HG02852 (cell line): ENCODE data around the gene AOC3.
"Not testable (repeated sequence)": the region's sequence is repeated elsewhere in the genome, so short reads cannot be mapped to it uniquely, and the experiment has no call there.

Source experiments
- ATAC-seq: cut with Tn5 transposase; IDR thresholded peaks from one replicate; pipeline ENCODE4 v1.9.1; 2021; ENCODE audit warnings: mild to moderate bottlenecking, moderate library complexity; ENCODE audit not compliant: unreplicated experiment

AOC3 gene

DNA sequence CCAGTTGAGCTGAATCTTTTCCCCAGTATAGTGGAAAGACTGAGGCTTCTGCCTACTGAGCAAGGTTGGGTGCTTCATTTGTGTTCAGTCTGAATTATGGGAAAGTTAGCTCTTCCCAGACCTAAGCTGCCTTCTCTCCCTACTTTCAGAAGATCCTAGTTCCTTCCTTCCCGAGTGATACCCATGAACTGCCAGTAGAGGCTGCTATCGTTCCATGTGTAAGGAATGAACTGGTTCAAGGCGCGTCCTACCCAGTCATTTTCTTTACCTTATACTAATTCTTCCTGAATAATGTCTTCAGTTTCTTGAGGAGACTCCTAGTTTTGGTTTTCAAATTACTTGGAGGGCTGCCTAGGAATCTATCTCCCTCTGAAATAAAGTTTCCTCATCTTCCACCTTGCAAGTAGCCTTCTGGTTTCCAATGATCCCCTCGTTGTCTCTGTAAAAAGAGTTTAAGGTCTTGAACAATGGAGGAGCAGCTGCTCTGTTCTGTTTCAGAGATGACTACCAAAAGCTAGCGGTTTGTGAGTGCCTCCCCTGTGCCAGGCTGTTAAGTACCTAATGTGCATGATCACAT, 7.6 kb upstream of the AOC3 start:
- no peak for ATAC-seq

DNA sequence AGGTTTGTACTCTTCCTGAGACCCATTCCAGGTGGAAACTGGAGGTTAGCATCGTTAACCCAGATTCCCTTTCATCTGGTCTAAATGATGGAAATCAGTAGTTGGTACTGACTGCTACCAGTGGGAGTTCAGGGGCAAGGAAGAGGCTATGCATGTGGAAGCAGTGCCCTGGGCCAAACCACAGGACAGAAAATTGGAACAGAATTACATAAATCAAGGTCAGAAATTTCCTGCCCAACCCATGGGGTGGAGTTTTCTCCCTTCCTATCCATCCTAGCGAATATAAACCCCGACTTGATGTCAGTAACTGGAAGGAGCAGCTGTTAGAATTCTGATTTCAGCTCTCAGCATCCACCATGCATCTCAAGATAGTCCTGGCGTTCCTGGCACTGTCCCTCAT, 6.7 kb upstream of the AOC3 start, which contains the start of gene AOC2:
TSS of gene AOC2 (plus strand) at position 310 of the 400 bp plus-strand sequence. CDS start at position 357, 47 bp downstream.
- no peak for ATAC-seq

DNA sequence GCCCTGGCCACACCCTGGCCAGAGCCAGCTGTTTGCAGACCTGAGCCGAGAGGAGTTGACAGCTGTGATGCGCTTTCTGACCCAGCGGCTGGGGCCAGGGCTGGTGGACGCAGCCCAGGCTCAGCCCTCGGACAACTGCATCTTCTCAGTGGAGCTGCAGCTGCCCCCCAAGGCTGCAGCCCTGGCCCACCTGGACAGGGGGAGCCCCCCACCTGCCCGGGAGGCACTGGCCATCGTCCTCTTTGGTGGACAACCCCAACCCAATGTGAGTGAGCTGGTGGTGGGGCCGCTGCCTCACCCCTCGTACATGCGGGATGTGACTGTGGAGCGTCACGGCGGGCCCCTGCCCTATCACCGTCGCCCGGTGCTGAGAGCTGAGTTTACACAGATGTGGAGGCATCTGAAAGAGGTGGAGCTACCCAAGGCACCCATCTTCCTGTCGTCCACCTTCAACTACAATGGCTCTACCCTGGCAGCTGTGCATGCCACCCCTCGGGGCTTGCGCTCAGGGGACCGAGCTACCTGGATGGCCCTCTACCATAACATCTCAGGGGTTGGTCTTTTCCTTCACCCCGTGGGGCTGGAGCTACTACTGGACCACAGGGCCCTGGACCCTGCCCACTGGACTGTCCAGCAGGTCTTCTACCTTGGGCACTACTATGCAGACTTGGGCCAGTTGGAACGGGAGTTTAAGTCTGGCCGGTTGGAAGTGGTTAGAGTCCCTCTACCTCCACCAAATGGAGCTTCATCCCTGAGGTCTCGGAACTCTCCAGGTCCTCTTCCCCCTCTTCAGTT, 6.0 kb upstream of the AOC3 start:
- ATAC-seq: no peak

DNA sequence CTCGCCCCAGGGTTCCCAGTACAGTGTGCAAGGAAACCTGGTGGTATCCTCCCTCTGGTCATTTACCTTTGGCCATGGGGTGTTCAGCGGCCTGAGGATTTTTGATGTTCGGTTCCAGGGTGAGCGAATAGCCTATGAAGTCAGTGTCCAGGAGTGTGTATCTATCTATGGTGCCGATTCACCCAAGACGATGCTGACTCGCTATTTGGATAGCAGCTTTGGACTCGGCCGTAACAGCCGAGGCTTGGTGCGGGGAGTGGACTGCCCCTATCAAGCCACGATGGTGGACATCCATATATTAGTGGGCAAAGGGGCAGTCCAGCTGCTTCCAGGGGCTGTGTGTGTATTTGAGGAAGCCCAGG, 5.5 kb upstream of the AOC3 start:
- ATAC-seq: no peak

DNA sequence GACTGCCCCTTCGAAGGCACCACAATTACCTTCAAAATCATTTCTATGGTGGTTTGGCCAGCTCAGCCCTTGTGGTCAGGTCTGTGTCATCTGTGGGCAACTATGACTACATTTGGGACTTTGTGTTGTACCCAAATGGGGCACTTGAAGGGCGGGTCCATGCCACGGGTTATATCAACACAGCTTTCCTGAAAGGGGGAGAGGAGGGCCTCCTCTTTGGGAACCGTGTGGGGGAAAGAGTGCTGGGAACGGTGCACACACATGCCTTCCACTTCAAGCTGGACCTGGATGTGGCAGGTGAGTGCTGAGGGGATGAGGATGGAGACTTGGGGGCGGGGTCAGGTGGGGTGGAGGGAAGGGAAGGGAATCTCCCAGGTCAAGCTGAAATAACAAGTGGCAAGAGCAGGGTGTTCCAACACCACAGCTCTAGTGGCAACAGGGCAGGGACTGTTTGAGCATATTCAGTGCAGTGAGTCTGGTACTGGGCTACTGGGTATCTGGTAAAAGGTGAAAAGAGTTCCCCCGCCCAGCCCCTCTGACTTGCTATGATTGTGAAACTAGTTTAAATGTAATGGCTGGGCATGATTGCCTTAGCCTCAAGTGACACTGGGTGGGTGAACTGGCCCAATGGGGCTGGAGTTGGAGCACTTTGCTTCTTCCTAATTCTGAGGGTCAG, 4.9 kb upstream of the AOC3 start:
- ATAC-seq: no peak

DNA sequence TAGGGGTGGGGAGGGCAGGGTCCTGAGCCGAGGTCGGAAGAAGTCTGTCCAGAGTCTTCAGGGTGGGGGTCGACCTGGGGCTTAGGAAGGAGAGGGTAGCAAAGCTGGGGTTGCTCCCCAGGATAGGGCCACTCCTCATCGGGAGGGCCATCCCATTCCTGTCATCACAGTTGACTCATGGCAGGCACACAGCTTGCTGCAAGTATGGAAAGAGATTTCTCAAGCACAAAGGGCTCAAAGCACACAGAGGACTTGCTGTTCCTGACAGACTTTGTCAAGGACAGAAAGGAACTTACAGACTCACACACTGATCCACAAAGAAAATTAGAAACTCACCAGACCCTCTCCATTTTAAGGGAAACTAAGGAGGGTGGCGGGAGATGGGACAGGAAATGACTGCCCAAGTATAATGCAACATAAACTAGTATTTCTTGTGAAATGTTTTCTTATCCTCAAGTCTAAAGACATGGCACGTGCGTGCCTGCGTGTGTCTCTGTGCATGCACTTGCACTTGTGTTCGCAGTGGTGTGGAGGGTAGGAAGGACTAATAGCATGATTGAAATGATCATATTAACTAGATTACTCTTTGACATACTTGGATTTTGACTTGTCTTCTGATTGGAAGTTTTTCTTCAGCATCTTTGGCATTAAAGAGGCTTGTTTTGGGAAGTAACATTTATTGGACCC, 4.3 kb upstream of the AOC3 start:
- ATAC-seq: no peak

DNA sequence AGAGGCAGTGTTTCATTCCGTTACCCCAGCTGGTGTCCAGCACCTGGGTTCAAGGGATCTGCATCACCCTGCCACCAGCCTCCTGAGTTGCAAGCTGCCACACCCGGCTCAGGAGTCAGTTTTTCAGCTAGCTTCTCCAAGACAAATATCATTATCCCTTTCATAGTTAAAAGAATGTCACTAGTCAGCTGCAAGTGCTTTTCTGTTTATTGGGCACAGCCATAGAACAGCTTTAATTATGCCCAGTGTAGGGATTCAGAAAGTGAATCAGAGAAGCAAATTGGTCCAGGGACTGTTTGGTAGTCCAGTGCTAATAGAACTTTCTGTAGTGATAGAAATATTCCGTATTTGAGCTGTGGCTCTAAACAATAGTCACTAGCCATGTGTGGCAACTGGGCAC, 2.9 kb upstream of the AOC3 start:
- no peak for ATAC-seq

DNA sequence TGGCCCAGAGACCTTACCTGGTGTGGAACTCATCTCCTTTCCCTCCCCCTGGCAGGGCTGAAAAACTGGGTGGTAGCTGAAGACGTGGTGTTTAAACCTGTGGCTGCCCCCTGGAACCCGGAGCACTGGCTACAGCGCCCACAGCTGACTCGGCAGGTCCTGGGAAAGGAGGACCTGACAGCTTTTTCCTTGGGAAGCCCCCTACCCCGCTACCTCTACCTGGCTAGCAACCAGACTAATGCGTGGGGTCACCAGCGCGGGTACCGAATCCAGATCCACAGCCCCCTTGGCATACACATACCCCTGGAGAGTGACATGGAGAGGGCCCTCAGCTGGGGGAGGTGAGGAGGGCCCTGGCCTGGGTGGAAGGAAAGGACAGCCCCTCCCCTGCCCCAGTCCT, 2.0 kb upstream of the AOC3 start:
- no peak for ATAC-seq

DNA sequence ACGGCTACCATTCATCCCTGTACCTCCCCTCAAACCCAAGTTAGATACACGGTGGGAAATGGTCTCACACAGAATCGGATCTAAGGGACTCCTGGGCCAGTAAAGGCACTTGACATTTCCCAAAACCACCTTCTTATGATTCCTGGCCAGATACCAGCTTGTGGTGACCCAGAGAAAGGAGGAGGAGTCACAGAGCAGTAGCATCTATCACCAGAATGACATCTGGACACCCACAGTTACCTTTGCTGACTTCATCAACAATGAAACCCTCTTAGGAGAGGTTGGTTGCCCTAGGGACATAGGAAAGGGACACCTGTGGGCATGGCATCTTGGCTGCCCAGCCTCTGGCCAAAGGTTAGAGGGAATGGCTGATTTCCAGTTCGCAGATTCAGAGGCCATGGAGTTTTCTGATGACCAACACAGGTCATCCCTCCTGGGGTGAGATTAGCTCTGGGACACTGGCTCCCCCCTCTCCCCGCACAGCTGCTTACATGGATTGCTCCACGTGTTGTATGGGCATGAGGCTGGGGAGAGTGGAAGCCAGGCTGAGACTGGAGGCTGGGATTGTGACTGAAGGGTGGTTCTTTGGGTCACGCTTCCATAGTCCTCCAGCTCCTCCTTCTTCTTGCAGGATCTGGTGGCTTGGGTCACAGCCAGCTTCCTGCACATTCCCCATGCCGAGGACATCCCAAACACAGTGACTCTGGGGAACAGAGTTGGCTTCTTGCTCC, 1.4 kb upstream of the AOC3 start:
- no peak for ATAC-seq

DNA sequence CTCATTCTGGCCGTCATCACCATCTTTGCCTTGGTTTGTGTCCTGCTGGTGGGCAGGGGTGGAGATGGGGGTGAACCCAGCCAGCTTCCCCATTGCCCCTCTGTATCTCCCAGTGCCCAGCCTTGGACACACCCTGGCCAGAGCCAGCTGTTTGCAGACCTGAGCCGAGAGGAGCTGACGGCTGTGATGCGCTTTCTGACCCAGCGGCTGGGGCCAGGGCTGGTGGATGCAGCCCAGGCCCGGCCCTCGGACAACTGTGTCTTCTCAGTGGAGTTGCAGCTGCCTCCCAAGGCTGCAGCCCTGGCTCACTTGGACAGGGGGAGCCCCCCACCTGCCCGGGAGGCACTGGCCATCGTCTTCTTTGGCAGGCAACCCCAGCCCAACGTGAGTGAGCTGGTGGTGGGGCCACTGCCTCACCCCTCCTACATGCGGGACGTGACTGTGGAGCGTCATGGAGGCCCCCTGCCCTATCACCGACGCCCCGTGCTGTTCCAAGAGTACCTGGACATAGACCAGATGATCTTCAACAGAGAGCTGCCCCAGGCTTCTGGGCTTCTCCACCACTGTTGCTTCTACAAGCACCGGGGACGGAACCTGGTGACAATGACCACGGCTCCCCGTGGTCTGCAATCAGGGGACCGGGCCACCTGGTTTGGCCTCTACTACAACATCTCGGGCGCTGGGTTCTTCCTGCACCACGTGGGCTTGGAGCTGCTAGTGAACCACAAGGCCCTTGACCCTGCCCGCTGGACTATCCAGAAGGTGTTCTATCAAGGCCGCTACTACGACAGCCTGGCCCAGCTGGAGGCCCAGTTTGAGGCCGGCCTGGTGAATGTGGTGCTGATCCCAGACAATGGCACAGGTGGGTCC, 607 bp downstream of the AOC3 start:
- ATAC-seq: not testable (repeated sequence)

DNA sequence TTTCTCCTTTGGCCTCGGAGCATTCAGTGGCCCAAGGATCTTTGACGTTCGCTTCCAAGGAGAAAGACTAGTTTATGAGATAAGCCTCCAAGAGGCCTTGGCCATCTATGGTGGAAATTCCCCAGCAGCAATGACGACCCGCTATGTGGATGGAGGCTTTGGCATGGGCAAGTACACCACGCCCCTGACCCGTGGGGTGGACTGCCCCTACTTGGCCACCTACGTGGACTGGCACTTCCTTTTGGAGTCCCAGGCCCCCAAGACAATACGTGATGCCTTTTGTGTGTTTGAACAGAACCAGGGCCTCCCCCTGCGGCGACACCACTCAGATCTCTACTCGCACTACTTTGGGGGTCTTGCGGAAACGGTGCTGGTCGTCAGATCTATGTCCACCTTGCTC, 1.4 kb downstream of the AOC3 start:
- ATAC-seq: no peak

DNA sequence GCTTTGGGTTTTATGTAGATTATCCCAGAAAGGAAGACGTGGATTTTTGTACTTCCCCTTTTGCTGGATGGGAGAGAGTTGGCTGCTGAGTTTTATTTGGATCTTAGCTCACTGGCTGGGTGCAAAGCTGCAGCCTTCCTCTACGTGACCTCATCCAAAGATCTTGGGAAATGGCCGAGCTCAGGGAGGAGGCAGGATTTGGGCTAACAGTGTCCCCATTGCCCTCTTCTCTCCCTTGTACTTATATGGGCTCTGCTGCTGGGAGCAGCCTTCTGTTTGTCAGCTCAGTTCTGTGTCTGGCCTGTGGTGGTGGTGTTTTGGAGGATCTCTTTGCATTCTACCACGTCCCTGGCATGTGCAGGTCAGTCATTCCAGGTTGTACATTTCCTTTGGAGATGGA, 2.0 kb downstream of the AOC3 start:
- no peak for ATAC-seq

DNA sequence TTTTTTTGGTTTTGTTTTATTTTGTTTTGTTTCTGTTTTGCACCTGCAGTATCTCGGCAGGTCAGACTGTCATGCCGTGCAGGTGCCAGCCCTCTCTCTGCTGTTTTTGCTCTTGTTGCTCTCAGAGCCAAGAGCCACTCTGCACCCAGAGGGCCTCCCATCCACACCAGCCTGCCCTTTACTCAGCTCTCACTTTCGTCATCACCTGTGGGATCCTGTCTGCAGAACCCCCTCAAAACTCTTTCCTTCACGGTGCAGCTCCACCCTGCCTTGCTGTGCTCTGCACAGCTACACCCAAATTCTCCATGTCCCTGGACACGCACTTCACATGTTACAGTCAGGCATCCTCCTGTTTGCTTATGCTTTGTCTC, 2.6 kb downstream of the AOC3 start:
- ATAC-seq: no peak

DNA sequence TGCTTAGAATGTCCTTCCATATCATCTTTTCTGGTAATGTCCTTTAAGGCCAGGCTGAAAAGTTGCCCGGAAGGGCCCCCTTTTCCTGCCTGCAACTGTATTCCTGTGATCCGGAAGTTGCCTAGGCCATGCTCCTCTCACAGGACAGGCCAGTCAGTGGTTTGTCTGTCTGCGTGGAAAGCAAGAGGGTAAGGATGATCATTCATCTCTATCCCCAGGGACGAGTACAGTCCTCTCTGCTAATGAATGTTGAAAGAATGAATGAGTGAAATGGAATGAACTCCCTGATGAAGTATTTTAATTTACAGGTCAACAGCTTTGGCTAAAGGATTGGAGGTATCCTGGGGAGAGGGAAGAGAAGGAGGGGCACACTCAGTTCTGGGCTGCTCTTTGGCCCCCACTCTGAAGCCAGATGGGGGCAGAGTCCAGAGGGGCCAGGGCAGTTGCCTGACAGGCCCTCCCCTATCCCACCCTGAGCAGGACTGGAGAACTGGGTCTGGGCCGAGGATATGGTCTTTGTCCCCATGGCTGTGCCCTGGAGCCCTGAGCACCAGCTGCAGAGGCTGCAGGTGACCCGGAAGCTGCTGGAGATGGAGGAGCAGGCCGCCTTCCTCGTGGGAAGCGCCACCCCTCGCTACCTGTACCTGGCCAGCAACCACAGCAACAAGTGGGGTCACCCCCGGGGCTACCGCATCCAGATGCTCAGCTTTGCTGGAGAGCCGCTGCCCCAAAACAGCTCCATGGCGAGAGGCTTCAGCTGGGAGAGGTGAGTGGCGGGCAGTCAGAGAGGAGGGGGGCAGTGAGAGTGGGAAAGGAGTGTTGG, 3.2 kb downstream of the AOC3 start:
- no peak for ATAC-seq

DNA sequence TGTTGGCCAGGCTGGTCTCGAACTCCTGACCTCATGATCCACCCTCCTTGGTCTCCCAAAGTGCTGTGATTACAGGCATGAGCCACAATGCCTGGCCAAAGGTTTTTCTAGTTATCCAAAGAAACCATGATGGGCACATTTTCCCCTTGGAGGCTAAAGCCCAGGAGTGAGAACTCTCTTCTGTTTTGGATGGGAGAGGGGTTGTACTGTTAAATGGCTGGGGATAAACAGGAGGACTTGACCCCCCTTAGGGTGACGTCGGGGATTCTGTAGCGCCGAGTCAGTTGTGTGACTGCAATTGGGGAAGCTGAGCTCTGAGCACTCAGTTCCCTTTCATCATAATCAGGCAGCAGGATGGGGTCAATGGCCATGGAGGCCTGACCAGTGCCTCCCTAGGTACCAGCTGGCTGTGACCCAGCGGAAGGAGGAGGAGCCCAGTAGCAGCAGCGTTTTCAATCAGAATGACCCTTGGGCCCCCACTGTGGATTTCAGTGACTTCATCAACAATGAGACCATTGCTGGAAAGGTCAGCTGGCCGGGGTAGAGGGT, 4.1 kb downstream of the AOC3 start:
- no peak for ATAC-seq

DNA sequence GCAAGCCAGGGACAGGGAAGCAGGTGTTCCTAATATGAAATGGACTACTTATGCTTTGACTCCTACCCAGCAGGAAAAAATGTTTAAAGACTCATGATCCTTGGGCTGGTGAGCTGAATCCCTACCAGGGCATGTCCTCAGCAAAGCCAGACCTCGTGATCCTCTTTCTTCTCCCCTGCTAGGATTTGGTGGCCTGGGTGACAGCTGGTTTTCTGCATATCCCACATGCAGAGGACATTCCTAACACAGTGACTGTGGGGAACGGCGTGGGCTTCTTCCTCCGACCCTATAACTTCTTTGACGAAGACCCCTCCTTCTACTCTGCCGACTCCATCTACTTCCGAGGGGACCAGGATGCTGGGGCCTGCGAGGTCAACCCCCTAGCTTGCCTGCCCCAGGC, 5.1 kb downstream of the AOC3 start:
- not testable (repeated sequence) for ATAC-seq

DNA sequence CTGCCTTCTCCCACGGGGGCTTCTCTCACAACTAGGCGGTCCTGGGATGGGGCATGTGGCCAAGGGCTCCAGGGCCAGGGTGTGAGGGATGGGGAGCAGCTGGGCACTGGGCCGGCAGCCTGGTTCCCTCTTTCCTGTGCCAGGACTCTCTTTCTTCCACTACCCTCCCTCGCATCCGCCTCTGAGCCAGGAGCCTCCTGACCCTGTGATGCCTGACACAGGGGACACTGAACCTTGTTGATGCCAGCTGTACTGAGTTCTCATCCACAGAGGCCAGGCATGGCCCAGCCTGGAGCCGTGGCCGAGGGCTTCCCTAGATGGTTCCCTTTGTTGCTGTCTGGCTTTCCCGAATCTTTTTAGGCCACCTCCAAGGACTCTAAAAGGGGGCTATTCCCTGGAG, 5.5 kb downstream of the AOC3 start:
- not testable (repeated sequence) for ATAC-seq

DNA sequence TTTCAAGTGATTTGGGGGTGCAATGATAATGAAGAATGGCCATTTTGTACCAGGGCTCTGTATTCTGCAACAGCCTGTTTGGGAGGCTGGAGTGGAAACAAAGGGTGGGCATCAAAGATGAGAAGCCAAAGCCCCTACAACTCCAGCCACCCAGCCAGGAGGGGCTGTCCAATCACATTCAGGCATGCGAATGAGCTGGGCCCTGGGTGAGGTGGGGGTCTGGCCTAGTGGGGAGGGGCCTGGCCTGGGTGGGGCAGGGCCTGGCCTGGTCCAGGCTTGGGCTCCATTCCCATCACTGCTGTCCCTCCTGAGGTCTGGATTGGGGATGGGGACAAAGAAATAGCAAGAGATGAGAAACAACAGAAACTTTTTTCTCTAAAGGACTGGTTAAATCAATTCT, 6.4 kb downstream of the AOC3 start:
- no peak for ATAC-seq

DNA sequence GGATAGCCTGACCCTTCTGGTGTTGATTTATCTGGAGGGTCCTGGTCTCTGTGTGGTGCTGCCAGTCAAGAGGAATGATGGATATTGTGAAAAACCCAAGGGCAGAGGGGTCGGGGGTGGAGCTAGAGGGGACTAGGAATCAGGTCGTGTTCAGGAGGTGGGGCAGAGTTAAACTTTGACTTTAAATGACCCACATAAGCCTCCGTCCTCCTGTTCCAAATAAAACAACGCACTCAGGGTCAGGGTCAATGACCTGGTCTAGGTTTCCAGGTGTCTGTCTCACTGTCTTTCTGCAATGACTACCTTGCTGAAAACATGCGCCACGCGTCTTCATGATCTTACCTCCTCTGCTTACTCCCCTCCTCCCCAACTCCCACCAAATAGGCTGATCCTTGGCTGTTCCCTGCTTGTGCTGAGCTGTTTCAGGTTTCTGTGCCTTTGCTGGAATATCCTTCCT, 14.7 kb downstream of the AOC3 start:
- ATAC-seq: no peak
